Measurements from ENCODE around the gene ADH7.

The ADH7 gene

GRCh38 chr4:99404595-99405287 is 30.4 kb downstream of the ADH7 start:
- H3K27ac ChIP-seq (ENCODE audit: low read length), result peak overlapping the region; percentile 14; the same call in 1 of the 2 replicates
- H3K4me2 ChIP-seq (ENCODE audit: low read depth, low read length), result peak overlapping the region; percentile 60
- DNase-seq, result peak; percentile 52

DNA sequence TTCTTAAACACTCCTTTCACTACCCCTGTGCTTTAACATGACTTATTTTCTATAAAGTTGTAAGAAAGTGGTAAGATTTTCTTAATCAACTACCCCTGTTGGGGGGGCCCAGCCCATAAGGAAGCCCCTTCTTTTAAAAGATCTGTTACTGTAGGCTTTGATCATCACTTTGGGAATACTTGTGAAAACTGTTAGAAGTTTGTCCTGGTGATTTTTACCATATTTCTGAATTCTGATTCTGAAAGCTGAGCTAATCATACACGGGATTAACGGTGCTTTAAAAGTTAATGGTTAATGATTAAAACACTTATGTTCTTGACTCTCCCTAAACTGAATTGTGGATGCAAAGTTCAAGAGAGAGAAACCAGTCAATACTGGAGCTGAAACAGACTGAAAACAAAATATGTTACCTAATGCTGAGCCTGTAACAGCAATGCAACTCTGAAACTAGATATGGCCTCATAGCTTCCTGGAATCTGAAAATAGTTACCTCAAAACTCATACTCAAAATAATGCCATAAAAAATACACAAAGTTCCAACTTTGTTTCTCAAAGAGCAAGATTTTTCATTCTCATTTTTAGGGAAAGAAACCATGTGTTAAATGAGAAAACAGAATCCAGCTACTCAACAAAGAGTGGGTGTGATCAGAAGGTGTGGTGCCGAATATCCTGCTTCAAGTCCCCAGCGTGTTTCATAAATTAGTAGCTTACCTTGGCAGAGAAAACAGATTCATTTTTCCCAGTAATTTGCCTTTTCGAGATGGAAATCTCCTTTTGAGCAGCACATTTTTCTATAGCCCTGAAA is 31.6 kb downstream of the ADH7 start:
- H2AFZ ChIP-seq (ENCODE audit: low read length), result peak overlapping the region; percentile 30; the same call in 1 of the 2 replicates
- DNase-seq, result peak; percentile 48
- H3K4me1 ChIP-seq (ENCODE audit: low read length), result peaks cover 22% of the 10 kb centered on the region

More at GRCh38 chr4:99404595-99405287, 30.4 kb downstream of the ADH7 start:
- H3K4me1 ChIP-seq (ENCODE audit: low read length), result peaks cover 22% of the 10 kb centered on the region
- H4K20me1 ChIP-seq (ENCODE audit: insufficient read depth, low read length), result no peaks in the 10 kb centered on the region
- H3K4me3 ChIP-seq (ENCODE audit: low read length), result peak overlapping the region; percentile 26; the same call in 1 of the 2 replicates
- H3K27me3 ChIP-seq (replicated peaks; ENCODE audit: insufficient read depth, low read length), result no peaks in the 10 kb centered on the region
- no peaks in the 10 kb centered on the region for H3K9me3 ChIP-seq (replicated peaks; ENCODE audit: insufficient read depth, low read length)
- no peak overlapping the region for H3K9ac ChIP-seq (ENCODE audit: low read length)
- no peaks in the 10 kb centered on the region for H3K9me2 ChIP-seq (replicated peaks; ENCODE audit: insufficient read depth, low read length)
- H3K36me3 ChIP-seq (replicated peaks; ENCODE audit: insufficient read depth, low read length), result no peaks in the 10 kb centered on the region
- TF ChIP-seq CTCF (IDR thresholded peaks at IDR 0.05; ENCODE audit: low read length), result no peak
- no peak for TF ChIP-seq EZH2 (optimal IDR thresholded peaks at IDR 0.05; ENCODE audit: low read depth, low read length)
- TF ChIP-seq EZH2phosphoT487 (IDR thresholded peaks at IDR 0.05; ENCODE audit: low read length), result no peak
- 0 out of 2 replicates have a peak overlapping the region, but pooled peaks have one; percentile 30 for H2AFZ ChIP-seq (ENCODE audit: low read length)
- peaks cover 10% of the 10 kb centered on the region; the same call in 1 of the 2 replicates for H3F3A ChIP-seq (ENCODE audit: insufficient read depth, low read length)
- no peaks in the 10 kb centered on the region for H3K79me2 ChIP-seq (ENCODE audit: low read length)

GRCh38 chr4:99402765-99403164 is 32.4 kb downstream of the ADH7 start:
- Histone ChIP-seq H2AFZ (ENCODE audit: low read length) (no peak overlapping the region), H3K27ac (ENCODE audit: low read length) (no peak overlapping the region), H3K9me2 (replicated peaks; ENCODE audit: insufficient read depth, low read length) (no peaks in the 10 kb centered on the region), H4K20me1 (ENCODE audit: insufficient read depth, low read length) (no peaks in the 10 kb centered on the region), H3K4me3 (ENCODE audit: low read length) (no peak overlapping the region), H3K9me3 (replicated peaks; ENCODE audit: insufficient read depth, low read length) (no peaks in the 10 kb centered on the region), H3K79me2 (ENCODE audit: low read length) (no peaks in the 10 kb centered on the region), H3K4me2 (ENCODE audit: low read depth, low read length) (no peak overlapping the region), H3K36me3 (replicated peaks; ENCODE audit: insufficient read depth, low read length) (no peaks in the 10 kb centered on the region), H3F3A (ENCODE audit: insufficient read depth, low read length) (peaks cover 10% of the 10 kb centered on the region; the same call in 1 of the 2 replicates), H3K4me1 (ENCODE audit: low read length) (peaks cover 22% of the 10 kb centered on the region), H3K27me3 (replicated peaks; ENCODE audit: insufficient read depth, low read length) (no peaks in the 10 kb centered on the region), H3K9ac (ENCODE audit: low read length) (no peak overlapping the region)
- no peak for DNase-seq
- TF ChIP-seq EZH2 (optimal IDR thresholded peaks at IDR 0.05; ENCODE audit: low read depth, low read length), result no peak

More for the DNA sequence above, 31.6 kb downstream of the ADH7 start:
- TF ChIP-seq CTCF (IDR thresholded peaks at IDR 0.05; ENCODE audit: low read length) (no peak), EZH2 (optimal IDR thresholded peaks at IDR 0.05; ENCODE audit: low read depth, low read length) (no peak), EZH2phosphoT487 (IDR thresholded peaks at IDR 0.05; ENCODE audit: low read length) (no peak)
- H4K20me1 ChIP-seq (ENCODE audit: insufficient read depth, low read length), result no peaks in the 10 kb centered on the region
- H3K27ac ChIP-seq (ENCODE audit: low read length), result peak overlapping the region; percentile 14; the same call in 1 of the 2 replicates
- peaks cover 10% of the 10 kb centered on the region; the same call in 1 of the 2 replicates for H3F3A ChIP-seq (ENCODE audit: insufficient read depth, low read length)
- peak overlapping the region; percentile 60 for H3K4me2 ChIP-seq (ENCODE audit: low read depth, low read length)
- no peak overlapping the region; the same call in 1 of the 2 replicates for H3K9ac ChIP-seq (ENCODE audit: low read length)
- no peaks in the 10 kb centered on the region for H3K9me3 ChIP-seq (replicated peaks; ENCODE audit: insufficient read depth, low read length)
- no peaks in the 10 kb centered on the region for H3K79me2 ChIP-seq (ENCODE audit: low read length)
- no peaks in the 10 kb centered on the region for H3K36me3 ChIP-seq (replicated peaks; ENCODE audit: insufficient read depth, low read length)
- peak overlapping the region; percentile 26 for H3K4me3 ChIP-seq (ENCODE audit: low read length)
- H3K27me3 ChIP-seq (replicated peaks; ENCODE audit: insufficient read depth, low read length), result no peaks in the 10 kb centered on the region
- no peaks in the 10 kb centered on the region for H3K9me2 ChIP-seq (replicated peaks; ENCODE audit: insufficient read depth, low read length)
